Measurements from ENCODE around the gene ERN2. TPM values are rescaled to one million over a fixed set of nuclear protein-coding genes. Genes with fewer than 3 reads are reported as not detected.
"Not testable (repeated sequence)": the region's sequence is repeated elsewhere in the genome, so short reads cannot be mapped to it uniquely, and the experiment has no call there.

The ERN2 gene
- total RNA-seq, 2 experiments from 2014 or later = not detected

GRCh38 chr16:23737423-23738028 is 24.5 kb upstream of the ERN2 start:
- H3K9me3 Mint-ChIP-seq; H3K4me3 Mint-ChIP-seq; CTCF ChIA-PET; H3K27ac Mint-ChIP-seq; DNase-seq; H3K27me3 Mint-ChIP-seq (ENCODE audit: low read depth); H3K36me3 Mint-ChIP-seq (ENCODE audit: low read depth); H3K4me1 Mint-ChIP-seq (ENCODE audit: low read depth): not testable (repeated sequence)
- intact Hi-C loops (cut with micrococcal nuclease) = loop anchor here (5.0 kb wide), 2 partner anchors 65 to 515 kb away; no protein-coding TSS in a partner anchor

- Mint-ChIP-seq H3K4me3 (no peak overlapping the region), H3K9me3 (no peaks in the 10 kb centered on the region), H3K27ac (no peak overlapping the region), H3K27me3 (ENCODE audit: low read depth) (peaks cover 9% of the 10 kb centered on the region), H3K36me3 (ENCODE audit: low read depth) (no peaks in the 10 kb centered on the region), H3K4me1 (ENCODE audit: low read depth) (peaks cover 3% of the 10 kb centered on the region)
- no peak for DNase-seq
- intact Hi-C loops (cut with micrococcal nuclease) = no loop called here
- CTCF ChIA-PET = interaction anchor here (0.6 to 1.2 kb wide), 3 partner anchors 8 to 399 kb away, joined by 3 to 9 read pairs (median 4); no protein-coding TSS in a partner anchor
These were observed 21.3 kb upstream of the ERN2 start for GRCh38 chr16:23734176-23734893.

DNA sequence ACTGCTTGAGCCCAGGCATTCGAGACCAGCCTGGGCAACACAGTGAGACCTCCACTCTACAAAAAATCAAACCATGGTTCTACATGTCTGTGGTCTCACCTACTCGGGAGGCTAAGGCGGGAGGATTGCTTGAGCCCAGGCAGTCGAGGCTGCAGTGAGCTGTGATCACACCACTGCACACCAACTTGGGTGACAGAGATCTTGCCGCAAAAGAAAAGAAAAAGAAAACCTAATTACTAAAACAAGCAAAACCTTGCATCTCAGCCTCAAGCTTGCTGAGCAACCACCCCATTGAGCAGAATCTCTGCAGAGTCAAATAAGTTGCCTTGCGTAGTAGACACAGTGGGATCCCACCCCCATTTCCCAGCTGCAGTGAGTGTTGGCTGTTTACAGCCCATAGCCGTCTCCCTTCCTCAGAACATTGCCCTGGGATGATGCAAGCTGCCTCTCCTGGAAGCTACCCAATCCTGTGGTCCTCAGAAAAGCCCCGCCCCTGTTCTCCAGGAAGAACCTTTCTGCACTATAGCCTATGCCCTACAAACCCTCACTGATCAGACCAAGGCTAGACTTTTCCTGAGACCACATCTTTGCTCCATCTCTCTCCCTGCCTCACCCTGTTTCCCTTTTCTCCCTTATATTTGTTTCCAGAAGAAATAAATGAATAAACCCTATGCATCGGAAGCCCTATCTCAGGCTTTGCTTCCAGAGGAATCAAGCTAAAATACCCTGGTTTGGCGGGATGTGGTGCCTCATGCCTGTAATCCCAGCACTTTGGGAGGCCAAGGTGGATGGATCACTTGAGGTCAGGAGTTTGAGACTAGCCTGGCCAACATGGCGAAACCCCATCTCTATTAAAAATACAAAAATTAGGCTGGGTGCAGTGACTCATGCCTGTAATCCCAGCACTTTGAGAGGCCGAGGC is 16.7 kb upstream of the ERN2 start:
- CTCF ChIA-PET = interaction anchor here (0.8 to 1.1 kb wide), 3 partner anchors 42 to 523 kb away, joined by 3 to 6 read pairs (median 4); no protein-coding TSS in a partner anchor
- Mint-ChIP-seq H3K27me3 (ENCODE audit: low read depth) (peaks cover 12% of the 10 kb centered on the region), H3K9me3 (no peaks in the 10 kb centered on the region), H3K27ac (no peak overlapping the region), H3K36me3 (ENCODE audit: low read depth) (no peaks in the 10 kb centered on the region), H3K4me1 (ENCODE audit: low read depth) (peaks cover 3% of the 10 kb centered on the region), H3K4me3 (no peak overlapping the region)
- intact Hi-C loops (cut with micrococcal nuclease) = loop anchor here (5.0 kb wide), 1 partner anchor 172 kb away; the partner anchor contains the start of genes EARS2 and UBFD1
- no peak for DNase-seq

DNA sequence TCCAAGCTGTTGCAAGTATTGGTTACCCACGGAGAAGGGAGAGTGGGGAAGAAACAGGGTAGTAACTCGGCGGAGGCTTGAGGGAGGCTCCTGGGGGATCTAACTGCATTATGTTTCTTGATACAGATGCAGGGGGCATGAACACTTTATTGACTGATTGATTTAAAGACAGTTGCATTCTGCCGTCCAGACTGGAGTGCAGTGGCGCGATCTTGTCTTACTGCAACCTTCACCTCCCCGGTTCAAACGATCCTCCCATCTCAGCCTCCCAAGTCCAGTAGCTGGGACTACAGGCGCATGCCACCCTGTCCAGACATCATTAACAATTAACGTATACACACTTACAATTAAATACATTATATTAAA is 15.1 kb upstream of the ERN2 start:
- DNase-seq = no peak
- CTCF ChIA-PET = interaction anchor here (0.9 to 1.2 kb wide), 2 partner anchors 368 to 686 kb away, joined by 4 read pairs; no protein-coding TSS in a partner anchor
- Mint-ChIP-seq H3K27ac (no peak overlapping the region), H3K27me3 (ENCODE audit: low read depth) (peaks cover 18% of the 10 kb centered on the region), H3K4me1 (ENCODE audit: low read depth) (peaks cover 3% of the 10 kb centered on the region), H3K4me3 (no peak overlapping the region), H3K9me3 (peaks cover 2% of the 10 kb centered on the region), H3K36me3 (ENCODE audit: low read depth) (peaks cover 2% of the 10 kb centered on the region)
- intact Hi-C loops (cut with micrococcal nuclease) = loop anchor here (5.0 kb wide), 1 partner anchor 171 kb away; the partner anchor contains the start of genes EARS2 and UBFD1

- peaks cover 3% of the 10 kb centered on the region for H3K4me1 Mint-ChIP-seq (ENCODE audit: low read depth)
- intact Hi-C loops (cut with micrococcal nuclease) = loop anchor here (5.0 kb wide), 1 partner anchor 169 kb away; the partner anchor contains the start of genes EARS2 and UBFD1
These were observed 13.7 kb upstream of the ERN2 start for GRCh38 chr16:23726710-23727109.

GRCh38 chr16:23724785-23725131 is 11.7 kb upstream of the ERN2 start:
- Mint-ChIP-seq H3K27ac (no peak overlapping the region), H3K9me3 (peaks cover 8% of the 10 kb centered on the region), H3K27me3 (ENCODE audit: low read depth) (peaks cover 18% of the 10 kb centered on the region), H3K4me1 (ENCODE audit: low read depth) (peaks cover 3% of the 10 kb centered on the region), H3K4me3 (no peak overlapping the region), H3K36me3 (ENCODE audit: low read depth) (peaks cover 3% of the 10 kb centered on the region)
- DNase-seq = no peak
- CTCF ChIA-PET = no interaction called here
- intact Hi-C loops (cut with micrococcal nuclease) = loop anchor here (5.0 kb wide), 1 partner anchor 167 kb away; the partner anchor contains the start of genes EARS2 and UBFD1

More at GRCh38 chr16:23726710-23727109, 13.7 kb upstream of the ERN2 start:
- CTCF ChIA-PET = interaction anchor here (0.5 to 1.1 kb wide), 4 partner anchors 8 to 519 kb away, joined by 3 to 4 read pairs (median 3); no protein-coding TSS in a partner anchor
- H3K4me3 Mint-ChIP-seq = no peak overlapping the region
- H3K27ac Mint-ChIP-seq = no peak overlapping the region
- no peak for DNase-seq
- peaks cover 21% of the 10 kb centered on the region for H3K27me3 Mint-ChIP-seq (ENCODE audit: low read depth)
- H3K9me3 Mint-ChIP-seq = peaks cover 7% of the 10 kb centered on the region
- H3K36me3 Mint-ChIP-seq (ENCODE audit: low read depth) = peaks cover 3% of the 10 kb centered on the region

DNA sequence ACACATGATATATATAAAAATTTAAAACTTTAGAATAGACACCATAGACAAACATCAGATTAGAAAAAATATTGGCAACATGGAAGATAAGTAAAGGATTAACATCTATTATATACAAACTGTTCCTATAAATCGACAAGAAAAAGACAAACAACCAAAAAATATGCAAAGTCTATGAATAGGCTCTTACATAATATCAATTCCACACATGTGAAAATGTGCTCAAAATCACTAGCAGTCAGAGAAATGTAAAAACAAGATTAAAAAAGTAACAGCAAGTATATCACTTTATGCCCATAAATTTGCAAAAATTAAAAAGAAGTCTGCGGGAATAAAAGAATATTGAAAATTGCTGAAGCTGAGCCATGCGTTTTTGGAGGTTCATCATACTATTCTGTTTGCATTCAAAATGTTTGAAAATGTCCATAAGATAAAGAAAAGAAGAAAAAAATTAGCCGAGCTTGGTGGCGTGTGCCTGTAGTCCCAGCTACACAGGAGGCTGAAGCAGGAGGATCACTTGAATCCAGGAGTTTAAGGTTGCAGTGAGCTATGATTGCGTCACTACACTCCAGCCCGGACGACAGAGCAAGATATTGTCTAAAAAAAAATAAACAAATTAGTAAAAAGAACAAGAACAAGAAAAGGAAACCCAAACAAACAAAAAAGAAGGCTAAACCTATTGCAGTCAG is 11.2 kb upstream of the ERN2 start:
- peaks cover 13% of the 10 kb centered on the region for H3K27me3 Mint-ChIP-seq (ENCODE audit: low read depth)
- no peak for DNase-seq
- H3K9me3 Mint-ChIP-seq = peaks cover 8% of the 10 kb centered on the region
- peaks cover 3% of the 10 kb centered on the region for H3K36me3 Mint-ChIP-seq (ENCODE audit: low read depth)
- H3K27ac Mint-ChIP-seq = no peak overlapping the region
- intact Hi-C loops (cut with micrococcal nuclease) = no loop called here
- H3K4me1 Mint-ChIP-seq (ENCODE audit: low read depth) = peaks cover 3% of the 10 kb centered on the region
- CTCF ChIA-PET = interaction anchor here (2.1 kb wide), 1 partner anchor 79 kb away, joined by 5 read pairs; no protein-coding TSS in a partner anchor
- H3K4me3 Mint-ChIP-seq = no peak overlapping the region

GRCh38 chr16:23722613-23723240 is 9.7 kb upstream of the ERN2 start:
- intact Hi-C loops (cut with micrococcal nuclease); H3K4me3 Mint-ChIP-seq; H3K9me3 Mint-ChIP-seq; DNase-seq; H3K4me1 Mint-ChIP-seq (ENCODE audit: low read depth); H3K36me3 Mint-ChIP-seq (ENCODE audit: low read depth); H3K27ac Mint-ChIP-seq: not testable (repeated sequence)
- H3K27me3 Mint-ChIP-seq (ENCODE audit: low read depth) = peaks cover 12% of the 10 kb centered on the region
- CTCF ChIA-PET = interaction anchor here (2.1 kb wide), 1 partner anchor 81 kb away, joined by 5 read pairs; no protein-coding TSS in a partner anchor

- CTCF ChIA-PET = no interaction called here
- no peak for DNase-seq
- no peak overlapping the region for H3K27ac Mint-ChIP-seq
- H3K27me3 Mint-ChIP-seq (ENCODE audit: low read depth) = peaks cover 29% of the 10 kb centered on the region
- intact Hi-C loops (cut with micrococcal nuclease) = no loop called here
- no peaks in the 10 kb centered on the region for H3K9me3 Mint-ChIP-seq
- H3K4me1 Mint-ChIP-seq (ENCODE audit: low read depth) = no peaks in the 10 kb centered on the region
- H3K36me3 Mint-ChIP-seq (ENCODE audit: low read depth) = no peaks in the 10 kb centered on the region
- no peak overlapping the region for H3K4me3 Mint-ChIP-seq
These were observed 3.5 kb upstream of the ERN2 start for GRCh38 chr16:23716484-23716883.

DNA sequence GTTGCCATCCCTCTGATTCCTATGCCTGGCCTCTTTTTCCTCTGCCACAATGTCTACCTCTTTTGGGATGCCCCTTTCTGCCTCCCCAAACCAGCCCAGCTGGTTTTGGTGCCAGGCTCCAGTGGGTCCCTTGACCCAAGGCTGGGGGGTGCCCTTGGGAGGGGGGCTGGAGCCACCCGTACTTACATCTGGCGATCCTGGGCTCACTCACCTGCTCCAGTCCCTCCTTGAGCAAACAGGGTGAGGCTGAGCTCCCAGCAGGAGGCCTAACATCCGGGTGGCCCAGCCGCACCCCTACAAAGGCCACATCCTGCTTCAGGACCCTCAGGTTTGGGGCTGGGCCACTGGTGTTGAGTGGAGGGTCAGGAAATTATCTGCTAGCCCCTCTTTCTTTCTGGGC is 1.2 kb downstream of the ERN2 start:
- peaks cover 15% of the 10 kb centered on the region for H3K9me3 Mint-ChIP-seq
- no peak for DNase-seq
- no peak overlapping the region for H3K27ac Mint-ChIP-seq
- CTCF ChIA-PET = no interaction called here
- peaks cover 52% of the 10 kb centered on the region for H3K27me3 Mint-ChIP-seq (ENCODE audit: low read depth)
- H3K36me3 Mint-ChIP-seq (ENCODE audit: low read depth) = no peaks in the 10 kb centered on the region
- intact Hi-C loops (cut with micrococcal nuclease) = no loop called here
- H3K4me3 Mint-ChIP-seq = no peak overlapping the region
- H3K4me1 Mint-ChIP-seq (ENCODE audit: low read depth) = no peaks in the 10 kb centered on the region

- CTCF ChIA-PET = no interaction called here
- DNase-seq = no peak
- Mint-ChIP-seq H3K27me3 (ENCODE audit: low read depth) (peaks cover 51% of the 10 kb centered on the region), H3K4me3 (no peak overlapping the region), H3K4me1 (ENCODE audit: low read depth) (no peaks in the 10 kb centered on the region), H3K9me3 (peaks cover 15% of the 10 kb centered on the region), H3K27ac (no peak overlapping the region), H3K36me3 (ENCODE audit: low read depth) (no peaks in the 10 kb centered on the region)
- intact Hi-C loops (cut with micrococcal nuclease) = no loop called here
These were observed 2.5 kb downstream of the ERN2 start for GRCh38 chr16:23710504-23710903.
